DND-41 (cell line): Measurements from ENCODE around the gene ABLIM2.

Experiments used
- EZH2 ChIP-seq: IDR thresholded peaks from 3 replicates; pipeline ENCODE4 v1.6.1; 2012; ENCODE audit warnings: borderline replicate concordance, low read depth, mild to moderate bottlenecking, moderate library complexity, low read length, inconsistent platforms; ENCODE audit not compliant: severe bottlenecking
- TF ChIP-seq, protein P1 (sequence below): IDR thresholded peaks from 2 replicates; pipeline ENCODE4 v1.5.1; 2012; ENCODE audit warnings: borderline replicate concordance, low read length, moderate library complexity, mild to moderate bottlenecking; ENCODE audit not compliant: poor library complexity, severe bottlenecking; ENCODE audit errors: extremely low read depth

DNA sequence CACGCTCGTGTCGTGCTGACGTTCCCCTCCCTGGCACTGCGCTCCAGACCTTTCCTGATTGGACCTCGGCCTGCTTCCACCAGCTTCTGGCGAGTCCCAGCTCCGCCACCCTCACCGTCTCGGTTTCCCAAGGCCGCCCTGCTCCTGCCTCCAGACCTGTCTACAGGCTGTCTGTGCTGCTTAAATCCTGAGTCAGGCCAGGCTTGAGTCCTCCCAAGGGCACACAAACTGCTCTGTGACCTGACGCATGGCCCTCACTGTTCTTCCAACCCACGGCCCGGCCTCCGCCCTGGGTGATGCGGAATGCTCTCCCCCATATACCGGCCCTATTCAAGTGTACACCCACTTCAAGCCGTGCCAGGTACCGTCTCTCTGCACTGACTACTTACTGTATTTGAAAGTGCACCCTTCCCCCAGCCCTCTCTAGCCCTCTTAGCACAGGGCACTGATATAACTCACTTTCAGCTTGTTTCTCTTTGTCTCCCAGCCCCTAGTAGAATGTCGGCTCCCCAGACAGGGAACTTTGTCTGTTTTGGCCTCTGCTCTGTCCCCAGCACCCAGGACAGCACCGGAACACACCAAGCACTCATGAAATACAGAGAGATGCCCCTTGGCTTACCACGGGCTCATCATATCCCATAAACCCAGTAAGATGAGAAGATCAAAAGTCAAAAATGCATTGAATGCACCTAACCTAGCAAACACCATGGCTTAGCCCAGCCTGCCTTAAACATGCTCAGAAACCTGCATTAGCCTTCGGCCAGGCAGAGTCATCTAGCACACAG, 155.9 kb downstream of the ABLIM2 start:
- TF ChIP-seq, protein P1, sequence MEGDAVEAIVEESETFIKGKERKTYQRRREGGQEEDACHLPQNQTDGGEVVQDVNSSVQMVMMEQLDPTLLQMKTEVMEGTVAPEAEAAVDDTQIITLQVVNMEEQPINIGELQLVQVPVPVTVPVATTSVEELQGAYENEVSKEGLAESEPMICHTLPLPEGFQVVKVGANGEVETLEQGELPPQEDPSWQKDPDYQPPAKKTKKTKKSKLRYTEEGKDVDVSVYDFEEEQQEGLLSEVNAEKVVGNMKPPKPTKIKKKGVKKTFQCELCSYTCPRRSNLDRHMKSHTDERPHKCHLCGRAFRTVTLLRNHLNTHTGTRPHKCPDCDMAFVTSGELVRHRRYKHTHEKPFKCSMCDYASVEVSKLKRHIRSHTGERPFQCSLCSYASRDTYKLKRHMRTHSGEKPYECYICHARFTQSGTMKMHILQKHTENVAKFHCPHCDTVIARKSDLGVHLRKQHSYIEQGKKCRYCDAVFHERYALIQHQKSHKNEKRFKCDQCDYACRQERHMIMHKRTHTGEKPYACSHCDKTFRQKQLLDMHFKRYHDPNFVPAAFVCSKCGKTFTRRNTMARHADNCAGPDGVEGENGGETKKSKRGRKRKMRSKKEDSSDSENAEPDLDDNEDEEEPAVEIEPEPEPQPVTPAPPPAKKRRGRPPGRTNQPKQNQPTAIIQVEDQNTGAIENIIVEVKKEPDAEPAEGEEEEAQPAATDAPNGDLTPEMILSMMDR = no peak
- no peak for TF ChIP-seq EZH2
